Endothelial cell (in vitro differentiated cells): ENCODE measurements around the gene LPCAT1. TPM values are rescaled to one million over a fixed set of nuclear protein-coding genes. Genes with fewer than 3 reads are reported as not detected.
A peak's percentile ranks its signal among the peaks of the same experiment; 100 is the strongest.

Source experiments
- DNase-seq: peaks from one replicate; pipeline ENCODE4 v3.0.0; 2021; ENCODE audit warnings: low spot score
- H3K27ac Mint-ChIP-seq: one replicate; pipeline ENCODE4 v1.8.0; 2021; ENCODE audit warnings: mixed read lengths, inconsistent platforms; ENCODE audit not compliant: unreplicated experiment
- H3K27me3 Mint-ChIP-seq: one replicate; pipeline ENCODE4 v1.8.0; 2021; ENCODE audit warnings: mild to moderate bottlenecking, moderate library complexity, mixed read lengths, inconsistent platforms; ENCODE audit not compliant: unreplicated experiment
- H3K36me3 Mint-ChIP-seq: one replicate; pipeline ENCODE4 v1.8.0; 2021; ENCODE audit warnings: mild to moderate bottlenecking, low read depth, mixed read lengths, inconsistent platforms; ENCODE audit not compliant: unreplicated experiment
- H3K4me1 Mint-ChIP-seq: one replicate; pipeline ENCODE4 v1.8.0; 2021; ENCODE audit warnings: mild to moderate bottlenecking, mixed read lengths, inconsistent platforms; ENCODE audit not compliant: unreplicated experiment
- H3K4me3 Mint-ChIP-seq: one replicate; pipeline ENCODE4 v1.8.0; 2021; ENCODE audit warnings: mild to moderate bottlenecking, mixed read lengths, inconsistent platforms; ENCODE audit not compliant: unreplicated experiment
- H3K9me3 Mint-ChIP-seq: one replicate; pipeline ENCODE4 v1.8.0; 2021; ENCODE audit warnings: mixed read lengths, inconsistent platforms; ENCODE audit not compliant: unreplicated experiment
- CTCF ChIP-seq: fragments of 200-600 bp; sonication (generic); IDR thresholded peaks from one replicate; pipeline ENCODE4 v1.5.0; 2021; ENCODE audit warnings: antibody characterized with exemption; ENCODE audit not compliant: unreplicated experiment
- total RNA-seq: library from RNA; stranded (reverse); fragmentation: NEBNext Ultra II Directional; extraction: Animal tissue kit (Norgen Biotek cat#: 25700); gene quantifications from one replicate; pipeline ENCODE4 v1.2.1, GENCODE V29; 2021; ENCODE audit not compliant: unreplicated experiment

LPCAT1 gene
- total RNA-seq, 1 donor from 2014 or later = 81.3 TPM

GRCh38 chr5:1546556-1546955 is 22.8 kb upstream of the LPCAT1 start:
- Mint-ChIP-seq H3K9me3 (no peaks in the 10 kb centered on the region), H3K27ac (no peak overlapping the region), H3K36me3 (no peaks in the 10 kb centered on the region), H3K27me3 (peaks cover 15% of the 10 kb centered on the region), H3K4me1 (no peaks in the 10 kb centered on the region), H3K4me3 (no peak overlapping the region)
- DNase-seq = no peak
- no peak for TF ChIP-seq CTCF

- H3K27me3 Mint-ChIP-seq = peaks cover 15% of the 10 kb centered on the region
- H3K27ac Mint-ChIP-seq = no peak overlapping the region
- H3K9me3 Mint-ChIP-seq = no peaks in the 10 kb centered on the region
- H3K4me1 Mint-ChIP-seq = no peaks in the 10 kb centered on the region
- H3K36me3 Mint-ChIP-seq = no peaks in the 10 kb centered on the region
- DNase-seq = no peak
- no peak overlapping the region for H3K4me3 Mint-ChIP-seq
- TF ChIP-seq CTCF = no peak
Measured at GRCh38 chr5:1545805-1546355, 22.1 kb upstream of the LPCAT1 start.

GRCh38 chr5:1545126-1545804 is 21.5 kb upstream of the LPCAT1 start:
- Mint-ChIP-seq H3K27ac (no peak overlapping the region), H3K4me1 (no peaks in the 10 kb centered on the region), H3K27me3 (peaks cover 15% of the 10 kb centered on the region), H3K9me3 (no peaks in the 10 kb centered on the region), H3K36me3 (no peaks in the 10 kb centered on the region), H3K4me3 (peak overlapping the region; percentile 54)
- no peak for DNase-seq
- no peak for TF ChIP-seq CTCF

- no peak for TF ChIP-seq CTCF
- no peaks in the 10 kb centered on the region for H3K9me3 Mint-ChIP-seq
- no peaks in the 10 kb centered on the region for H3K4me1 Mint-ChIP-seq
- peaks cover 16% of the 10 kb centered on the region for H3K27me3 Mint-ChIP-seq
- peaks cover under 1% of the 10 kb centered on the region for H3K36me3 Mint-ChIP-seq
- H3K27ac Mint-ChIP-seq = no peak overlapping the region
- DNase-seq = no peak
- H3K4me3 Mint-ChIP-seq = no peak overlapping the region
Measured at GRCh38 chr5:1544294-1544961, 20.7 kb upstream of the LPCAT1 start.
